Neutrophil (primary cell): ENCODE measurements around the gene IL2RA.
"Not testable (repeated sequence)": the region's sequence is repeated elsewhere in the genome, so short reads cannot be mapped to it uniquely, and the experiment has no call there.

ENCODE experiments used
- H3K27ac ChIP-seq: fragments of 200-600 bp; sonication (generic); 2 replicates; pipeline ENCODE4 v1.5.1; 2016; ENCODE audit warnings: mild to moderate bottlenecking, moderate library complexity
- H3K27me3 ChIP-seq: fragments of 200-600 bp; sonication (generic); 2 replicates; pipeline ENCODE4 v1.6.0; 2016; ENCODE audit warnings: mild to moderate bottlenecking
- H3K36me3 ChIP-seq: fragments of 200-600 bp; sonication (generic); 2 replicates; pipeline ENCODE4 v1.5.1; 2017
- H3K4me1 ChIP-seq, 2 experiments: fragments of 200-600 bp in 1 of 2; sonication (generic) in 1 of 2; 1 replicate in 1 of 2; 2 replicates in 1 of 2; pipeline versions ENCODE4 v1.5.1 to v1.6.1; 2013 to 2016; ENCODE audit warnings: low read depth in 1 of 2, low read length in 1 of 2, mild to moderate bottlenecking in 1 of 2, moderate library complexity in 1 of 2; ENCODE audit not compliant: control insufficient read depth in 1 of 2, insufficient read depth in 1 of 2
- H3K4me3 ChIP-seq, 2 experiments: fragments of 200-600 bp in 1 of 2; sonication (generic) in 1 of 2; 1 replicate in 1 of 2; 2 replicates in 1 of 2; pipeline ENCODE4 v1.5.1; 2013 to 2016; ENCODE audit warnings: low read depth in 1 of 2, low read length in 1 of 2, mild to moderate bottlenecking in 1 of 2, moderate library complexity in 1 of 2
- H3K9me3 ChIP-seq: fragments of 200-600 bp; sonication (generic); 2 replicates; pipeline ENCODE4 v1.5.1; 2016
- CTCF ChIP-seq: fragments of 200-600 bp; sonication (generic); IDR thresholded peaks from 2 replicates; pipeline ENCODE4 v1.5.1; 2016; ENCODE audit warnings: antibody characterized with exemption

IL2RA gene

GRCh38 chr10:6067457-6067856 lies 5.3 kb upstream of the IL2RA start:
- H3K4me1 ChIP-seq = peaks cover 52 to 56% of the 10 kb centered on the region in 2 experiments
- H3K27me3 ChIP-seq = no peaks in the 10 kb centered on the region
- H3K9me3 ChIP-seq = no peaks in the 10 kb centered on the region
- TF ChIP-seq CTCF = no peak
- H3K27ac ChIP-seq = no peak overlapping the region
- no peak overlapping the region for H3K4me3 ChIP-seq
- H3K36me3 ChIP-seq = no peaks in the 10 kb centered on the region

DNA sequence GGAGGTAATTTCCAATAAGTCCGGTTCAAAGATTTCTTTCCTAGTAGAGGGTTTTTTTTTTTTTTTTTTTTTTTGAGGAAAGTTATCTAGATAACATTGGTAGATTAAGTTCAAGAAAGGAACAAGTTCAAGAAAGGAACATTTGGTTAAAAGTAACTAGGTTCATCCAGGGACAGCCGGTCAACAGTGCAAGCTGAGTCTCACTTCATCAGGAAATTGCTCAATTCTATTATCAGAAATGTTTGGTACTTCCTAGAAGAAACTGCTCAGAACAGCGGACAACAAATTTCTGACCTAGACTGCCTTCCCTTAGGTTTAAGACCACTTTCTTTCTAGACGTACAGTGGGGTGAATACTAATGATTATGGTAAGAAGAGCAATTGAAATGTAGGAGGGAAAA lies 3.7 kb upstream of the IL2RA start:
- no peak overlapping the region for H3K27ac ChIP-seq
- peaks cover 37 to 40% of the 10 kb centered on the region in 2 experiments for H3K4me1 ChIP-seq

GRCh38 chr10:6065406-6065805 lies 3.2 kb upstream of the IL2RA start:
- no peak for TF ChIP-seq CTCF
- H3K9me3 ChIP-seq = no peaks in the 10 kb centered on the region
- no peaks in the 10 kb centered on the region for H3K36me3 ChIP-seq
- no peak overlapping the region for H3K4me3 ChIP-seq
- H3K4me1 ChIP-seq = peaks cover 32 to 36% of the 10 kb centered on the region in 2 experiments
- H3K27ac ChIP-seq = no peak overlapping the region
- H3K27me3 ChIP-seq = no peaks in the 10 kb centered on the region

More for the DNA sequence above, 3.7 kb upstream of the IL2RA start:
- H3K36me3 ChIP-seq = no peaks in the 10 kb centered on the region
- no peak for TF ChIP-seq CTCF
- no peaks in the 10 kb centered on the region for H3K9me3 ChIP-seq
- no peaks in the 10 kb centered on the region for H3K27me3 ChIP-seq
- H3K4me3 ChIP-seq = no peak overlapping the region

GRCh38 chr10:6064726-6065125 lies 2.6 kb upstream of the IL2RA start:
- not testable (repeated sequence) for H3K27ac ChIP-seq, H3K4me3 ChIP-seq

DNA sequence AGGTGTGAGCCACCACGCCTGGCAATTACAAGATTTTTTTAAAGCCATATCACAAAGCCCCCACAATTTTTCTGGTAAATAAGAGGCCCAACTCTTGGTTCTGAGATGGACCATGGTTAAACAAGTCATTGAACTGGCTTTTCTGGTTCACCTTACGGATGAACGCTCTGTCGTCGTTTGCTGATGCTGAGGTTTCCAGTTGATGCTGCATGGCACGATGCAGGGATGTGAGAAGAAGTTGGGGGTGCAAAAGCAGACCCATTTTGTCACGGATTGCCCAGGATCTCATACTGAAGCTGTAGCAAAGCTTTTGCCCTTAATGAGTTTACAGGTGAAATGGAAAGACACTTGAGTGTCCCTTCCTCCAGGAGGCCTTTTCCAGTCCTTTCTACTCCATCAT lies 2.0 kb upstream of the IL2RA start:
- no peaks in the 10 kb centered on the region for H3K27me3 ChIP-seq
- no peak for TF ChIP-seq CTCF
- no peaks in the 10 kb centered on the region for H3K9me3 ChIP-seq
- no peak overlapping the region for H3K4me3 ChIP-seq
- H3K36me3 ChIP-seq = no peaks in the 10 kb centered on the region
- peaks cover 28 to 30% of the 10 kb centered on the region in 2 experiments for H3K4me1 ChIP-seq
- H3K27ac ChIP-seq = no peak overlapping the region

More at GRCh38 chr10:6064726-6065125, 2.6 kb upstream of the IL2RA start:
- H3K36me3 ChIP-seq, H3K9me3 ChIP-seq, H3K27me3 ChIP-seq: not testable (repeated sequence)
- peaks cover 32 to 34% of the 10 kb centered on the region in 2 experiments for H3K4me1 ChIP-seq

DNA sequence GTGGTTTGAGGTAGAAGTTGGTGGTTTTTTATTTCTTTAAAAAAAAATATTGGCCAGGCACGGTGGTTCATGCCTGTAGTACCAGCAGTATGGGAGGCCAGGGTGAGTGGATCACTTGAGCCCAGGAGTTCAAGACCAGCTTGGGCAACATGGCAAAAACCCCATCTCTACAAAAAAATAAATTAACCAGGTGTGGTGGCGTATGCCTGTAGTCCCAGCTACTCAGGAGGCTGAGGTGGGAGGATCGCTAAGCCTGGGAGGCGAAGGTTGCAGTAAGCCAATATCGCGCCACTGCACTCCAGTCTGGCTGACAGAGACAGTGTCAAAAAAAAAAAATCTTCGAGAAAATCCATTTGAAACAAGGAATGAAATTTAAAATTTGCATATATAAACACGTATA lies 1.1 kb downstream of the IL2RA start:
- no peaks in the 10 kb centered on the region for H3K9me3 ChIP-seq
- TF ChIP-seq CTCF = no peak
- H3K36me3 ChIP-seq = no peaks in the 10 kb centered on the region
- peaks cover 6% of the 10 kb centered on the region in 2 experiments for H3K4me1 ChIP-seq
- H3K27me3 ChIP-seq = peaks cover 8% of the 10 kb centered on the region
- no peak overlapping the region for H3K4me3 ChIP-seq
- H3K27ac ChIP-seq = no peak overlapping the region
